CD4-positive, alpha-beta T cell (primary cell): ENCODE data around the gene ENO1. TPM values are rescaled to one million over a fixed set of nuclear protein-coding genes. Genes with fewer than 3 reads are reported as not detected.

Experiments used
- ATAC-seq: fragments of 200-7000 bp; cut with Tn5 transposase; one replicate; pipeline ENCODE4 v1.10.0; 2022; ENCODE audit warnings: mild to moderate bottlenecking; ENCODE audit not compliant: poor library complexity
- CTCF ChIA-PET: fragments of 350-600 bp; sonication (Branson Sonifier 250); formaldehyde crosslinking; loops from one replicate; lab custom pipeline; 2021; ENCODE audit warnings: antibody characterized with exemption, inconsistent platforms; lab: Charles Lee
- POLR2A ChIA-PET: fragments of 350-600 bp; sonication (Branson Sonifier 250); formaldehyde crosslinking; loops from one replicate; lab custom pipeline; 2021; ENCODE audit warnings: antibody characterized with exemption, inconsistent platforms; lab: Charles Lee
- DNase-seq, 14 experiments: peaks; one replicate each; pipeline ENCODE4 v3.0.0-alpha.2; 2013 to 2020; ENCODE audit warnings: mixed read lengths in 2 of 14
- H3K27ac ChIP-seq, 2 donors: one replicate each; pipeline versions ENCODE4 v1.5.1 to v1.7.0; 2013; ENCODE audit warnings: low read length in 2 of 2, low read depth in 1 of 2, mild to moderate bottlenecking in 1 of 2
- H3K27me3 ChIP-seq, 2 experiments: 1 replicate in 1 of 2; 2 replicates in 1 of 2; pipeline versions ENCODE4 v1.6.1 to v1.7.0; 2013; ENCODE audit warnings: low read length in 2 of 2, control low read depth in 1 of 2, mild to moderate bottlenecking in 1 of 2, moderate library complexity in 1 of 2; ENCODE audit not compliant: insufficient read depth in 2 of 2, control insufficient read depth in 1 of 2
- H3K36me3 ChIP-seq: one replicate; pipeline ENCODE4 v1.6.1; 2013; ENCODE audit warnings: low read length, control low read depth; ENCODE audit not compliant: insufficient read depth
- H3K4me1 ChIP-seq: one replicate; pipeline ENCODE4 v1.6.1; 2013; ENCODE audit warnings: low read length, control low read depth; ENCODE audit not compliant: insufficient read depth
- H3K4me3 ChIP-seq: one replicate; pipeline ENCODE4 v1.5.1; 2013; ENCODE audit warnings: mild to moderate bottlenecking, low read length, moderate library complexity
- H3K9me3 ChIP-seq, 2 experiments: 1 replicate in 1 of 2; 2 replicates in 1 of 2; pipeline versions ENCODE4 v1.6.1 to v1.7.0; 2013; ENCODE audit warnings: low read length in 2 of 2, mild to moderate bottlenecking in 2 of 2, control low read depth in 1 of 2, moderate library complexity in 1 of 2; ENCODE audit not compliant: control insufficient read depth in 1 of 2, insufficient read depth in 1 of 2
- H3K27ac Mint-ChIP-seq: one replicate; pipeline ENCODE4 v1.8.0; 2020; ENCODE audit warnings: mixed read lengths
- H3K27me3 Mint-ChIP-seq: one replicate; pipeline ENCODE4 v1.8.0; 2021; ENCODE audit warnings: mixed read lengths
- H3K36me3 Mint-ChIP-seq: one replicate; pipeline ENCODE4 v1.8.0; 2021; ENCODE audit warnings: low read depth, mixed read lengths
- H3K4me1 Mint-ChIP-seq: one replicate; pipeline ENCODE4 v1.8.0; 2021; ENCODE audit warnings: low read depth, mixed read lengths
- H3K4me3 Mint-ChIP-seq: one replicate; pipeline ENCODE4 v1.8.0; 2020; ENCODE audit warnings: mild to moderate bottlenecking, mixed read lengths
- H3K9me3 Mint-ChIP-seq: one replicate; pipeline ENCODE4 v1.8.0; 2020; ENCODE audit warnings: mixed read lengths
- CTCF ChIP-seq: fragments of 200-600 bp; IDR thresholded peaks from one replicate; pipeline ENCODE4 v1.8.0; 2022; ENCODE audit warnings: antibody characterized with exemption, mild to moderate bottlenecking
- intact Hi-C, 2 experiments: fragments of 100-400 bp; cut with DNase I in 1 of 2; cut with micrococcal nuclease in 1 of 2; formaldehyde crosslinking; loops; one replicate each; pipeline versions ENCODE4 v1.15.1 to v1.9.0; 2023 to 2025; cut with DNase I, micrococcal nuclease
- total RNA-seq, 174 experiments: library from RNA in 2 of 174; stranded (reverse) in 2 of 174; gene quantifications; one replicate each; pipeline ENCODE4 v1.2.3 and lab custom pipeline; 2021 to 2026

ENO1 gene
- total RNA-seq, 2 experiments from 2014 or later: 120 to 129 TPM

GRCh38 chr1:8844501-8845006 is 33.9 kb downstream of the ENO1 start:
- Mint-ChIP-seq H3K36me3 (no peaks in the 10 kb centered on the region), H3K27me3 (no peaks in the 10 kb centered on the region), H3K27ac (no peak overlapping the region), H3K9me3 (no peaks in the 10 kb centered on the region), H3K4me3 (no peak overlapping the region), H3K4me1 (peaks cover 8% of the 10 kb centered on the region)
- Histone ChIP-seq H3K27ac (no peak overlapping the region), H3K36me3 (no peaks in the 10 kb centered on the region), H3K4me1 (peaks cover 7% of the 10 kb centered on the region), H3K4me3 (no peak overlapping the region), H3K27me3 (no peaks in the 10 kb centered on the region), H3K9me3 (no peaks in the 10 kb centered on the region)
- ChIA-PET CTCF (interaction anchor here (0.6 kb wide), 1 partner anchor 1216 kb away, joined by 3 read pairs; no protein-coding TSS in a partner anchor), POLR2A (no interaction called here)
- no peak for DNase-seq
- intact Hi-C loops: loop anchor here in 1 of 2 experiments (5.0 kb wide), 1 partner anchor 117 kb away; no protein-coding TSS in a partner anchor
- TF ChIP-seq CTCF: no peak
- no peak for ATAC-seq

DNA sequence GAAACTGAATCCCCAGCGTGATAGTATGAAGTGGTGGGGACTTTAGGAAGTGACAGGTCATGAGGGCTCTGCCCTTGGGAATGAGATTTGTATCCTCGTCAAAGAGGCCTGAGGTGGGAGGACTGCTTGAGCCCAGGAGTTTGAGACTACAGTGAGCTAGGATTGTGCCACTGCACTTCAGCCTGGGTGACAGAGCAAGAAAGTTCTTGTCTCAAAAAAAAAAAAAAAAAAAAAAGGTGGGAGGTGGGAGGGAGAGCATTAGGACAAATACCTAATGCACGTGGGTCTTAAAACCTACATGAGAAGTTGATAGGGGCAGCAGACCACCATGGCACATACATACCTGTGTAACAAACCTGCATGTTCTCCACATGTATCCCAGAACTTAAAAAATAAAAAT is 37.1 kb downstream of the ENO1 start:
- no peaks in the 10 kb centered on the region for H3K36me3 ChIP-seq
- H3K4me1 ChIP-seq: no peaks in the 10 kb centered on the region
- no peaks in the 10 kb centered on the region for H3K27me3 ChIP-seq
- Mint-ChIP-seq H3K27me3 (no peaks in the 10 kb centered on the region), H3K36me3 (no peaks in the 10 kb centered on the region), H3K9me3 (no peaks in the 10 kb centered on the region), H3K27ac (no peak overlapping the region), H3K4me1 (no peaks in the 10 kb centered on the region), H3K4me3 (no peak overlapping the region)
- intact Hi-C loops: no loop called here
- ATAC-seq: no peak
- H3K9me3 ChIP-seq: no peaks in the 10 kb centered on the region
- CTCF ChIA-PET: interaction anchor here (0.7 kb wide), 1 partner anchor 272 kb away, joined by 3 read pairs; no protein-coding TSS in a partner anchor
- no peak for TF ChIP-seq CTCF
- no peak for DNase-seq
- no peak overlapping the region for H3K4me3 ChIP-seq
- POLR2A ChIA-PET: no interaction called here
- H3K27ac ChIP-seq: no peak overlapping the region

DNA sequence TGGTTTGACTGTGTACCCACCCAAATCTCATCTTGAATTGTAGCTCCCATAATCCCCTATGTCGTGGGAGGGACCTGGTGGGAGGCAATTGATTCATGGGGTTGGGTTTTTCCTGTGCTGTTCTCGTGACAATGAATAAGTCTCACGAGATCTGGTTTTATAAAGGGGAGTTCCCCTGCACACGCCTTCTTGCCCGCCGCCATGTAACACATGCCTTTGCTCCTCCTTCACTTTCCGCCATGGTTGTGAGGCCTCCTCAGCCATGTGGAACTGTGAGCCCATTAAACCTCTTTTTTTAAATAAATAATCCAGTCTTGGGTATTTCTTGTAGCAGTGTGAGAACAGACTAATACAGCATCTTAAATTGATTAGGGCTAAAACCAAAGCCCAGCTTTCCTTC is 38.5 kb downstream of the ENO1 start:
- no peak overlapping the region for H3K4me3 ChIP-seq
- no peaks in the 10 kb centered on the region for H3K9me3 ChIP-seq
- H3K4me1 ChIP-seq: no peaks in the 10 kb centered on the region
- intact Hi-C loops: no loop called here
- no peaks in the 10 kb centered on the region for H3K9me3 Mint-ChIP-seq
- H3K27me3 Mint-ChIP-seq: no peaks in the 10 kb centered on the region
- H3K36me3 ChIP-seq: no peaks in the 10 kb centered on the region
- ATAC-seq: no peak
- no peak for DNase-seq
- no peaks in the 10 kb centered on the region for H3K36me3 Mint-ChIP-seq
- no peak overlapping the region for H3K27ac Mint-ChIP-seq
- H3K4me3 Mint-ChIP-seq: no peak overlapping the region
- no peaks in the 10 kb centered on the region for H3K4me1 Mint-ChIP-seq
- ChIA-PET CTCF (interaction anchor here (0.9 to 2.7 kb wide), 2 partner anchors 9 to 11 kb away, joined by 4 to 10 read pairs; no protein-coding TSS in a partner anchor), POLR2A (interaction anchor here (2.3 kb wide), 1 partner anchor 8 kb away, joined by 10 read pairs; no protein-coding TSS in a partner anchor)
- H3K27ac ChIP-seq: no peak overlapping the region
- no peak for TF ChIP-seq CTCF
- no peaks in the 10 kb centered on the region for H3K27me3 ChIP-seq
